Stimulated activated CD4-positive, alpha-beta T cell treated with anti-CD3 and anti-CD28 coated beads, Interleukin-4, amount 100 ng/mL, for 4 hours (primary cell): Measurements from ENCODE around the gene OSBPL1A.

Source experiments
- DNase-seq, 2 experiments: peaks; one replicate each; pipeline ENCODE4 v3.0.0-alpha.2; 2020

Gene OSBPL1A

DNA sequence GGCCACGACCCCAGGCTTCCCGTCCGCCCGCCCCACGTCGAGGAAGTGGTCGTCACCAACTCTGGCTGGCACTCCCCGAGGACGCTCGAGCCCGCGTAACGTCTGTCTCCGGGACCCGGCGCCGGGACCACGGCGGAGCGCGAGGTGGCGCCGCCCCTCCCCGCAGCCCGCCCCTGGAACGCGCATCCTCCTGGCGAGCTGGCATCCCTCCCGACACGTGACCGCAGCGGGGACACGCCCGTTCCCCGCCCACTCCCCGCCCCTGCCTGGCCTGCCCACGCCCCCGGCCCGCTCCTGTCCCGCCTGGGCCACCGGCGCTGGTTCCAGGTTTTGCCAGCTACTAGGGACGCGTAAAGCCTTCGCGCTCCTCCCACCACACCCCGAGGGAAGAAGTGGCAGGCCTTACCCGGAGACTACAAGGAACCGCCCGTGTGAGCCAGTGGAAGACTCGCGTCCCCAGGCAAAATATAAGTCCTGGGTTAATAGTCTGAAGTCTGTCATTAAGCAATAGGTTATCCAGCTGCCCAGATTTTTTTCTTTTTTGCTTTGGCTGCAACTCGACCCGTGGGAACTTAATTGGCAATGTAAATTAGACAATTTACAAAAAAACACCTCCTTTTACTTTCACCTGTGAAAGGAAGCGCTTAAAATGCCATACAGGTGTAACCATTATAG lies at the start of gene OSBPL1A:
TSS of gene OSBPL1A (minus strand) at position 131 of the 675 bp plus-strand sequence. CDS start 20,291 bp downstream, outside the sequence.
- peak; percentile 78 to 82 for DNase-seq

- no peak for DNase-seq
Observed at GRCh38 chr18:24446953-24447538, 49.4 kb upstream of the OSBPL1A start.

DNA sequence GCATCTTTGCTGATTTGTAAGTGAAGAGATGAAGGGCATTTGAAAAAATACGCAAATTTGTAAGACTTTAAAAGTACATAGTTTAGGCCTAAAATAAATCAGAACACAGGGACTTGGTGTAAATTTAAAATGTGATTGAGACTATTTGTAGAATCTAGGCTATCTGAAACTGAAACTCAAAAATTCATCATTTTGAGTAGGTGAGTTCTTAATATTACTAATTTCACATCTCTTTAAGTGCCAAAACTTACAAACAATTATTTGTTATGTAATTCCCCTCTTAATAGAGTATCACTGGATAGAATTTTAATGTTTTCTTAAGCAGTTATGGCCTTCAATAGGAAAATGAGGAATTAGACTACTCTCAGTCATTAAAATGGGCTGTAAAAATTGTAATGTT lies 48.8 kb upstream of the OSBPL1A start:
- no peak for DNase-seq

DNA sequence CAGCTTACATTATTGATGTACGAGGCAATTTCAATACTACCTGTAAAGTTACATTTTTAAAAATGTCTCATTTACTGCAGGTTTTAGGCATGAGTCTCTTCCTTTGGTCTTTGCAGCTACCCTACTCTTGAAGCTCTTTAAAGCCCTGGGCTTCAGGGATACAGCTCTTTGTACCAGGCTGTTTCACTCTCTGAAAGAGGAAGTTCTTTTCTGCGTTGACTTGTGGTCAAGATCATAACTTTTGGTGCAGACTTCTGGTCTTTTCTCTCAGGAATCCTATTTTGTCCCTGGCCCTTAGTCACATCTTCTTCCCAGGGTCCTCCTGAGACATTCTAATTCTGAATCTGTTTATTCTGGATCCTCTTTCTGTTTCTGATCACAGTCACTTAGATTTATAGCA lies 46.2 kb upstream of the OSBPL1A start:
- no peak for DNase-seq

DNA sequence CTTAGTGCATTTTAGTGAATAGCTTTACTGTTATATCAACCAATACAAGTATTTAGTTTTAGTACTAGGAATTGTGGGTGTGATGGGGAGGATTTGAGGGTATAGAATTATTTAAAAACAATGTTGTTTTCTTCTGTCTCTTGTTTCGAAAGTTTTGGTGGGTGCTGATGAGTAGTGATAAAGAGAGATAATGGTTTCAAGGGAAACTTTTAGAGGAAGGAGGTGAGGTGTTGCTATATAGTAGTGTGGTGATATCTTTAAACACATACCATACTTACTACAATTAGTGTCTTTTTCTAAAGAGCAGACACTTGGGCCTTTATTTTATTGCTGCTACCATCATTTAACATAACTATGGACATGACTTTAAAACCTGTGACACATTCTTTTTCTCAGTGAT lies 39.3 kb upstream of the OSBPL1A start:
- DNase-seq = no peak

- no peak for DNase-seq
Observed at GRCh38 chr18:24432618-24433017, 35.0 kb upstream of the OSBPL1A start.

- DNase-seq = no peak
Observed at GRCh38 chr18:24429188-24429587, 31.6 kb upstream of the OSBPL1A start.

GRCh38 chr18:24428709-24429108 lies 31.1 kb upstream of the OSBPL1A start:
- no peak for DNase-seq

DNA sequence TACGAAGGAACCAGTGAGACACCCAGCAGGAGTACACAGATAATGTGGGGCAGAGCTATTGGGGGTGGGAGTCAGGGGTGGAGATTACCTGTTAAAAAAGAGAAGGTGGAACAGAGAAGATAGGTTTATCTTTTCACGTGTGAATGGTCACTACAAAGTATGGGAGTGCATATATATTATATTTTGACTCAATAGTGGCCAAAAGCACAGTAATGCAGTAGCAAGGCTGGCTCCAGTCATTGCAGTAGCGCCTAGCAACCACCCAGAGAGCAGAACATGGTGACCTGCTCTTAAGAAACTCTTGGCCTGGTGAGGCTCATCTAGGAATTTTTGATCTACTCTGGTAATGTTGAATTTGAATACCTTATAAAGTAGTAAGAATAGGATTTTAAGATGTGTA lies 29.9 kb upstream of the OSBPL1A start:
- no peak for DNase-seq

DNA sequence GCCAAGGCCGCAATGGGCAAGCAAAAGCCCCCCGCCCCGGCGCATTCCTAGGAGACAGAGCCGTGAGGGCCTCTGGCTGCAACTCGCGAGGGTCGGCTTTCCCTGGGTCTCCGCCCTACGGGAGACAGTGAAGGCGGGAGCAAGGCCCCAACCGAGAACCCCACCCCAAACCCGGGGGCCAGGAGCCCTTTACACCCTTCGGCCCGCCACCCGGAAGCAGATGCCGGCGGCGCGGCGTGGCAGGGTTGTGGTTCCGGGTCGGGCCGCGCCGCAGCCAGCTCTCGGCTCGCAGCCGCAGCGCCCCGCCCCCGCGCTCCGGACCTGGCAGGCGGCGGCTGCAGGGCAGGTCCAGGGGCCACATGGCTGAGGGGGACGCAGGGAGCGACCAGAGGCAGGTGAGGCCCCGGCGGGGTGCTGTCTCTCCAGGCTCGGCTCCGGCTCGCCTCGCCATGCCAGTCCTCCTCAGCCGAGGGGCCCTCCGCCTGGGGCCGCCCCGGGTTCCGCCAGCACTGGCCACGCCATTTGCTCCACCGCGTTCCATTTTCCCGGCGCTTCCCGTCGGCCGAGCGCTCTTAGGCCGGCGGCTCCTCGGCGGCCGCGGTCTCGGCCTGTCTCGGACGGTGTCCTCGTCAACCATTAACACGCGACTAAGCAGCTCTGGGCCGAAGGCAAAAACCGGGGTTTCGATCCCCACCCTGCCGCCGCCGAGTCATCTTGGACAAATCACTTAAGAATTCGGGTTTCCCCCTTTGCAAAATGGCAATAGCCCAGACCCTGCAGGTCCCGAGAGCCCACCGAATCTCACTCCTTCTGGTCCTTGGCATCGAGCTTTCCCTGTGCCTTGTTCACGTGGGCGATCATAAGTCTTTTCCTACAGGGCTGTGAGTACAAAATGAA lies 29.0 kb upstream of the OSBPL1A start, which contains the start of gene IMPACT:
TSS of gene IMPACT (plus strand) at position 273 of the 897 bp plus-strand sequence. CDS start at position 360, 87 bp downstream.
- peak; percentile 75 to 81 for DNase-seq

GRCh38 chr18:24426073-24426397 lies 28.4 kb upstream of the OSBPL1A start:
- no peak for DNase-seq

GRCh38 chr18:24421831-24422230 lies 24.2 kb upstream of the OSBPL1A start:
- no peak for DNase-seq

DNA sequence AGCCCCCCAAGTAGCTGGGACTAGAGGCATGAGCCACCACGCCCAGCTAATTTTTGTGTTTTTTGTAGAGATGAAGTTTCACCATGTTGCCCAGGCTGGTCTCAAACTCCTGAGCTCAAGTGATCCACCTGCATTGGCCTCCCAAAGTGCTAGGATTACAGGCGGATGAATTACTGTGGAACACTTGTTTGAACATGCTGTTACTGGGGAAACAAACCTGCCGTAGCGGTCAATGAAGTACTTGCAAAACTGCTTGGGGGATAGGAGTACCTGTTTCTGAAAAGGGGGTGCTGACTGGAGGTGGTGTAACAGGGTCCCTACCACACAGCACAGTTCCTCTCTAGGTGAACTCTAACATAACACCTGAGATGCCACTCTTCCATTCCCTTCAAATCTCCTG lies 22.9 kb upstream of the OSBPL1A start:
- DNase-seq = no peak

DNA sequence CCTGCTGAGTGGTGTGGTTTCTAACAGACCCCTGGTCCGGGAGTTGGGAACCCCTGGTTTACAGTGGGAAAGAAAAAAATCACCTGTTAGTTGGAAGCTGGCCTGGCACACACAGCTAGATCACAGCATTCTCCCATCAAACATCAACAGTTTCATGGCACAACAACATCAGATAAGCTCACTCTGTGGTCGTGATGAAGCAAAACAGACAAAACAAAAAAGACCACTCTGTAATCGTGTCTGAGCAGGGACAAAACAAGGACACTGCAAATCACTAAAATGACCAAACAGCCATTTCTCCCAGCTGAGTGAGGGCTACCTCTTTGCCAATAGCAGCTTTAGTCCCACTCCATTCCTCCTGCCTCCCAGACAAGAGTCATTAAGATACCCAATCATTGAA lies 19.9 kb upstream of the OSBPL1A start:
- no peak for DNase-seq

DNA sequence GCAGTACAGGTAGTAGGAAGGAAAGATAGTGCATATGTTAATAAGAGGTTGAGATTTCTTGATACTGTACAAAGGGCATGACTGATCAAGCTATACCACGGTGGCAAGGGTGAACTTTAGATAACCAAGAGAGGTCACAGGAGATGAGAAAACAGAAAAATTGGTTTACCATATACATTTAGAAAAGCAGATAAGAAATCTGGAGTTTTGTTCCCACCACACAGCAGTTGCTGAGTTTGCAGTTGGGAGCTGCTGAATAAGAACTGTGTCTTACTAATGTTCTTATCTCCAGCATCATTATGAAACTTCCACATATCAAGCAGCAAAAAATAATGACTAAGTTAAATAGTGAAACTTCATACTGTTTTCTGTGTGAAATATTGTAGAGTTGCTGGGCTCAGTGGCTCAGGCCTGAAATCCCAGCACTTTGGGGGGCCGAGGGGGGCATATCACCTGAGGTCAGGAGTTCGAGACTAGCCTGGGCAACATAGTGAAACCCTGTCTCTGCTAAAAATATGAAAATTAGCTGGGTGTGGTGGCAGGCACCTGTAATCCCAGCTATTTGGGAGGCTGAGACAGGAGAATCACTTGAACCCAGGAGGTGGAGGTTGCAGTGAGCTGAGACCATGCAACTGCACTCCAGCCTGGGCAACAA lies 16.9 kb upstream of the OSBPL1A start:
- DNase-seq = no peak

- no peak for DNase-seq
Observed at GRCh38 chr18:24413148-24413547, 15.5 kb upstream of the OSBPL1A start.

- DNase-seq = no peak
Observed at GRCh38 chr18:24408496-24408895, 10.9 kb upstream of the OSBPL1A start.

DNA sequence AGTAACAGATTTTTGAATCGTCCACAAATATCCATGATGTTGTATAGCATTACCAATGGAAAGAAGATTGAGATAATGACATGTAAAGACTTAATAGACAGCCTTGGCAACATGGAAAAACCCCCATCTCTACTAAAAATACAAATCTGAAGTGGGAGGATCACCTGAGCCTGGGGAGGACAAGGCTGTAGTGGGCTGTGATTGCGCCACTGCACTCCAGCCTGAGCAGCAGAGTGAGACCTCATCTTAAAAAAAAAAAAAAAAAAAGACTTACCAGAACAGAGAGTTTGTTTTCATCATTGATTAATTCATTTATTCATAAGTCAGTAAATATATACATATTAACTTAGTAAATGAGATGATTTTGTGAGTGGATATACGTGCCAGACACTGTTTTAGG lies 7.0 kb upstream of the OSBPL1A start:
- DNase-seq = no peak

- no peak for DNase-seq
Observed at GRCh38 chr18:24403076-24403475, 5.5 kb upstream of the OSBPL1A start.

DNA sequence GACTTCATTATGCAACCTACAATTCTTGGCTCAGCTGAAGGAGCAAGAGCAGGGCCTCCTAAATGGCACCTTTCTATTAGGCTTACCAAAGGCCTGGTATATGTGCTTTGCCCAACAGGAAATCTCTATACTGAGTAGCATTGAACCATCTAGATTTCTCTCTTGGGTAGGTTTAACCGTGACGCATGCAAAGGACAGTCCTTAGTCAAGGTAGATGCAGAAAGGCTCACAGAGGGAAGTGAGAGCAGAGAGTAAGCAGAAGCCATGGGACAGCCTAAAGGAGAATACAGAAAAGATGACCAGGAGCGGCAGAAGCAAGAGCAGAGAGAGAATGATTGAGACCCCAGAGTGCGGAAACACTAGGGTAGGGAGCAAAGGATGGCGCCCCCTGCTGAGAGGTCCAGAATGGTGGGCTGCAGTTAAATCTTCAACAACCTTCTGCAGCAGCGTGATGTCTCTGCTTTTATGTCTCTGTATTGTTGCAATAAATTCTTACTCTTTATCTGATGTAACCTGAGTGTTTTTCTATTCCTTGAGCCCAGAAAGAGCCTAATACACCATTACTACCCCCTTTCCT lies 4.7 kb upstream of the OSBPL1A start:
- DNase-seq = no peak

- no peak for DNase-seq
Observed at GRCh38 chr18:24400587-24400986, 3.0 kb upstream of the OSBPL1A start.

GRCh38 chr18:24398540-24398939 lies 916 bp upstream of the OSBPL1A start:
- DNase-seq = no peak

DNA sequence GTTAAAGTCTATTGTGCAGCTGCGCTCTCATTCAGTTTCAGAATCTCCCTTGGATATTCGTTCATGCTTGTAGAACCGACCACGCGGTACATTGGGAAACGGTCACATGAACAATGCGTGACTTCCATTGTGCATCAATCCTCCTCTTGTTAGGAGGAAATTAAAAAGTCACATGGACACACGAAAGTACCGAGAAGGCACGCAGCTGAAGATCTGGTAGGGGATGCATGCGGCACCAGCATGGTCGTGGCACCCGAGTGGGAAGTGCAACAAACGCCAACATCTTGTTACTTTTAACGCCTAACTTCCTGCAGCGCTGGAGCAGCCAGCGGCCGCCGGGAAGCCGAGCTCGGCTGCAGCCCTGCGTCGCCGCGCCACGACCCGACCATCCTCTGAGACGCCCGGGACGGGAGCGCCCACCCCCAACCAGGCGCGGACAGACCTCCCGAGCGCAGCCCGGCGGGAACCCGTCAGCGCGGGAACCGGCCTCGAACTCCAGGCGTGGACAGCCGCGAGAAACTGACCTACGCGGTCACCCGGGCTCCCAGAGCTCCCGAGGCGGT lies 412 bp downstream of the OSBPL1A start:
- DNase-seq = peak; percentile 7 to 25
